Neuron (in vitro differentiated cells): Measurements from ENCODE around the gene SLC27A3.
A peak's percentile ranks its signal among the peaks of the same experiment; 100 is the strongest.

Experiments used
- H2AFZ ChIP-seq: one replicate; pipeline ENCODE4 v1.6.1; 2013; ENCODE audit warnings: low read depth, mild to moderate bottlenecking, inconsistent platforms, low read length, moderate library complexity
- H3K27me3 ChIP-seq: one replicate; pipeline ENCODE4 v1.6.1; 2013; ENCODE audit warnings: low read length; ENCODE audit not compliant: insufficient read depth
- H3K36me3 ChIP-seq: one replicate; pipeline ENCODE4 v1.6.1; 2013; ENCODE audit warnings: low read length; ENCODE audit not compliant: insufficient read depth
- H3K4me1 ChIP-seq: one replicate; pipeline ENCODE4 v1.6.1; 2013; ENCODE audit warnings: low read length; ENCODE audit not compliant: insufficient read depth
- H3K4me3 ChIP-seq: 2 replicates; pipeline ENCODE4 v1.5.1; 2013; ENCODE audit warnings: mild to moderate bottlenecking, low read length, moderate library complexity
- H3K9me3 ChIP-seq: one replicate; pipeline ENCODE4 v1.6.1; 2013; ENCODE audit warnings: low read length

The SLC27A3 gene

GRCh38 chr1:153774780-153775457 lies at the start of gene SLC27A3:
Gene SLC27A3, plus strand, starts transcription at chr1:153775407. Its CDS starts 91 bp downstream, at chr1:153775498.
- Histone ChIP-seq H3K36me3 (peaks cover 55% of the 10 kb centered on the region), H3K4me3 (no peak within 1 kb of the TSS), H3K4me1 (no peaks in the 10 kb centered on the region), H3K9me3 (no peaks in the 10 kb centered on the region), H3K27me3 (no peaks in the 10 kb centered on the region), H2AFZ (no peak within 1 kb of the TSS)

GRCh38 chr1:153727463-153728304 lies 47.5 kb upstream of the SLC27A3 start, which contains the start of gene INTS3:
Gene INTS3, plus strand, starts transcription at chr1:153728050. Its CDS starts 585 bp downstream, at chr1:153728635.
- H3K9me3 ChIP-seq: no peaks in the 10 kb centered on the region
- peak within 1 kb of the TSS; percentile 77 for H3K4me3 ChIP-seq
- H3K4me1 ChIP-seq: peaks cover 27% of the 10 kb centered on the region
- no peak within 1 kb of the TSS for H2AFZ ChIP-seq
- H3K36me3 ChIP-seq: peaks cover 5% of the 10 kb centered on the region
- H3K27me3 ChIP-seq: no peaks in the 10 kb centered on the region

GRCh38 chr1:153728305-153729066 lies 46.7 kb upstream of the SLC27A3 start:
- Histone ChIP-seq H3K27me3 (no peaks in the 10 kb centered on the region), H3K4me1 (peaks cover 27% of the 10 kb centered on the region), H3K36me3 (peaks cover 7% of the 10 kb centered on the region), H2AFZ (no peak overlapping the region), H3K9me3 (no peaks in the 10 kb centered on the region), H3K4me3 (peak overlapping the region; percentile 77)

GRCh38 chr1:153730468-153730988 lies 44.7 kb upstream of the SLC27A3 start:
- no peak overlapping the region for H3K4me3 ChIP-seq

GRCh38 chr1:153733970-153734369 lies 41.2 kb upstream of the SLC27A3 start:
- Histone ChIP-seq H3K4me1 (peaks cover 25% of the 10 kb centered on the region), H3K9me3 (no peaks in the 10 kb centered on the region), H3K36me3 (peaks cover 22% of the 10 kb centered on the region), H3K4me3 (no peak overlapping the region), H3K27me3 (no peaks in the 10 kb centered on the region), H2AFZ (no peak overlapping the region)

More at GRCh38 chr1:153730468-153730988, 44.7 kb upstream of the SLC27A3 start:
- H3K36me3 ChIP-seq: peaks cover 10% of the 10 kb centered on the region
- no peaks in the 10 kb centered on the region for H3K9me3 ChIP-seq
- H3K27me3 ChIP-seq: no peaks in the 10 kb centered on the region
- H3K4me1 ChIP-seq: peaks cover 32% of the 10 kb centered on the region
- H2AFZ ChIP-seq: no peak overlapping the region

GRCh38 chr1:153734396-153735089 lies 40.7 kb upstream of the SLC27A3 start:
- H2AFZ ChIP-seq: no peak overlapping the region
- H3K9me3 ChIP-seq: no peaks in the 10 kb centered on the region
- H3K27me3 ChIP-seq: no peaks in the 10 kb centered on the region
- peaks cover 19% of the 10 kb centered on the region for H3K4me1 ChIP-seq
- peaks cover 22% of the 10 kb centered on the region for H3K36me3 ChIP-seq
- no peak overlapping the region for H3K4me3 ChIP-seq

GRCh38 chr1:153735090-153735420 lies 40.2 kb upstream of the SLC27A3 start:
- H3K27me3 ChIP-seq: no peaks in the 10 kb centered on the region
- H3K36me3 ChIP-seq: peaks cover 22% of the 10 kb centered on the region

GRCh38 chr1:153741986-153742385 lies 33.2 kb upstream of the SLC27A3 start:
- Histone ChIP-seq H3K27me3 (no peaks in the 10 kb centered on the region), H3K36me3 (peaks cover 66% of the 10 kb centered on the region), H3K4me1 (no peaks in the 10 kb centered on the region), H3K9me3 (no peaks in the 10 kb centered on the region), H3K4me3 (no peak overlapping the region), H2AFZ (no peak overlapping the region)

More at GRCh38 chr1:153735090-153735420, 40.2 kb upstream of the SLC27A3 start:
- Histone ChIP-seq H3K4me3 (no peak overlapping the region), H3K4me1 (peaks cover 14% of the 10 kb centered on the region), H3K9me3 (no peaks in the 10 kb centered on the region), H2AFZ (no peak overlapping the region)

GRCh38 chr1:153742411-153743142 lies 32.6 kb upstream of the SLC27A3 start:
- Histone ChIP-seq H2AFZ (no peak overlapping the region), H3K36me3 (peaks cover 69% of the 10 kb centered on the region), H3K4me1 (no peaks in the 10 kb centered on the region), H3K4me3 (no peak overlapping the region), H3K27me3 (no peaks in the 10 kb centered on the region), H3K9me3 (no peaks in the 10 kb centered on the region)

- no peak overlapping the region for H2AFZ ChIP-seq
- H3K4me3 ChIP-seq: no peak overlapping the region
- peaks cover 81% of the 10 kb centered on the region for H3K36me3 ChIP-seq
- no peaks in the 10 kb centered on the region for H3K9me3 ChIP-seq
- H3K4me1 ChIP-seq: no peaks in the 10 kb centered on the region
- no peaks in the 10 kb centered on the region for H3K27me3 ChIP-seq
Observed at GRCh38 chr1:153745417-153745816, 29.8 kb upstream of the SLC27A3 start.

GRCh38 chr1:153746174-153746573 lies 29.0 kb upstream of the SLC27A3 start:
- no peak overlapping the region for H2AFZ ChIP-seq

GRCh38 chr1:153748903-153749302 lies 26.3 kb upstream of the SLC27A3 start:
- Histone ChIP-seq H3K9me3 (no peaks in the 10 kb centered on the region), H3K27me3 (no peaks in the 10 kb centered on the region), H3K4me1 (no peaks in the 10 kb centered on the region), H3K36me3 (peaks cover 75% of the 10 kb centered on the region), H2AFZ (no peak overlapping the region), H3K4me3 (no peak overlapping the region)

More at GRCh38 chr1:153746174-153746573, 29.0 kb upstream of the SLC27A3 start:
- Histone ChIP-seq H3K4me3 (no peak overlapping the region), H3K9me3 (no peaks in the 10 kb centered on the region), H3K27me3 (no peaks in the 10 kb centered on the region), H3K36me3 (peaks cover 80% of the 10 kb centered on the region), H3K4me1 (no peaks in the 10 kb centered on the region)
